Measurements from ENCODE around the gene TRIML2.

Gene TRIML2

GRCh38 chr4:188107931-188108843 is 1.2 kb downstream of the TRIML2 start:
- Histone ChIP-seq H3K27ac (ENCODE audit: insufficient read depth, low read depth, low read length, poor library complexity, severe bottlenecking) (no peak overlapping the region), H3K36me3 (ENCODE audit: control insufficient read depth, insufficient read depth, low read length) (no peaks in the 10 kb centered on the region), H3K4me3 (ENCODE audit: insufficient read depth, low read depth, low read length) (no peak overlapping the region), H3K27me3 (ENCODE audit: control insufficient read depth, insufficient read depth, low read length, poor library complexity, severe bottlenecking) (no peaks in the 10 kb centered on the region), H3K9me3 (ENCODE audit: control insufficient read depth, low read length) (no peaks in the 10 kb centered on the region), H3K4me1 (ENCODE audit: control insufficient read depth, insufficient read depth, low read length) (peaks cover 14% of the 10 kb centered on the region)
- WGBS, 2 experiments, result 9 to 12% methylated on average over 10 of the region's 10 CpGs

- Histone ChIP-seq H3K4me3 (ENCODE audit: insufficient read depth, low read depth, low read length) (no peak overlapping the region), H3K27me3 (ENCODE audit: control insufficient read depth, insufficient read depth, low read length, poor library complexity, severe bottlenecking) (no peaks in the 10 kb centered on the region), H3K27ac (ENCODE audit: insufficient read depth, low read depth, low read length, poor library complexity, severe bottlenecking) (no peak overlapping the region), H3K36me3 (ENCODE audit: control insufficient read depth, insufficient read depth, low read length) (no peaks in the 10 kb centered on the region), H3K9me3 (ENCODE audit: control insufficient read depth, low read length) (no peaks in the 10 kb centered on the region), H3K4me1 (ENCODE audit: control insufficient read depth, insufficient read depth, low read length) (peaks cover 14% of the 10 kb centered on the region)
- 96 to 97% methylated on average over 40 of the region's 40 CpGs for WGBS, 2 experiments
These were observed 2.9 kb downstream of the TRIML2 start for GRCh38 chr4:188106454-188106853.

GRCh38 chr4:188092824-188093223 is 16.6 kb downstream of the TRIML2 start:
- H3K27me3 ChIP-seq (ENCODE audit: control insufficient read depth, insufficient read depth, low read length, poor library complexity, severe bottlenecking), result no peaks in the 10 kb centered on the region
- 91 to 95% methylated on average over 3 of the region's 3 CpGs for WGBS, 2 experiments
- H3K36me3 ChIP-seq (ENCODE audit: control insufficient read depth, insufficient read depth, low read length), result no peaks in the 10 kb centered on the region
- no peak overlapping the region for H3K27ac ChIP-seq (ENCODE audit: insufficient read depth, low read depth, low read length, poor library complexity, severe bottlenecking)
- H3K9me3 ChIP-seq (ENCODE audit: control insufficient read depth, low read length), result no peaks in the 10 kb centered on the region
- H3K4me1 ChIP-seq (ENCODE audit: control insufficient read depth, insufficient read depth, low read length), result no peaks in the 10 kb centered on the region
- no peak overlapping the region for H3K4me3 ChIP-seq (ENCODE audit: insufficient read depth, low read depth, low read length)

GRCh38 chr4:188086858-188087257 is 22.5 kb downstream of the TRIML2 start:
- H3K27me3 ChIP-seq (ENCODE audit: control insufficient read depth, insufficient read depth, low read length, poor library complexity, severe bottlenecking), result no peaks in the 10 kb centered on the region
- H3K36me3 ChIP-seq (ENCODE audit: control insufficient read depth, insufficient read depth, low read length), result no peaks in the 10 kb centered on the region
- no peak overlapping the region for H3K27ac ChIP-seq (ENCODE audit: insufficient read depth, low read depth, low read length, poor library complexity, severe bottlenecking)
- H3K4me1 ChIP-seq (ENCODE audit: control insufficient read depth, insufficient read depth, low read length), result no peaks in the 10 kb centered on the region
- H3K4me3 ChIP-seq (ENCODE audit: insufficient read depth, low read depth, low read length), result no peak overlapping the region
- no peaks in the 10 kb centered on the region for H3K9me3 ChIP-seq (ENCODE audit: control insufficient read depth, low read length)
- WGBS, 2 experiments, result 94 to 95% methylated on average over 6 of the region's 6 CpGs

- no peaks in the 10 kb centered on the region for H3K9me3 ChIP-seq (ENCODE audit: control insufficient read depth, low read length)
- H3K4me1 ChIP-seq (ENCODE audit: control insufficient read depth, insufficient read depth, low read length), result no peaks in the 10 kb centered on the region
- WGBS, 2 experiments, result 85 to 87% methylated on average over 3 of the region's 3 CpGs
- no peaks in the 10 kb centered on the region for H3K36me3 ChIP-seq (ENCODE audit: control insufficient read depth, insufficient read depth, low read length)
- H3K27ac ChIP-seq (ENCODE audit: insufficient read depth, low read depth, low read length, poor library complexity, severe bottlenecking), result no peak overlapping the region
- no peak overlapping the region for H3K4me3 ChIP-seq (ENCODE audit: insufficient read depth, low read depth, low read length)
- H3K27me3 ChIP-seq (ENCODE audit: control insufficient read depth, insufficient read depth, low read length, poor library complexity, severe bottlenecking), result no peaks in the 10 kb centered on the region
These were observed 26.6 kb downstream of the TRIML2 start for GRCh38 chr4:188082796-188083195.

GRCh38 chr4:188078116-188078515 is 31.3 kb downstream of the TRIML2 start:
- Histone ChIP-seq H3K27ac (ENCODE audit: insufficient read depth, low read depth, low read length, poor library complexity, severe bottlenecking) (no peak overlapping the region), H3K27me3 (ENCODE audit: control insufficient read depth, insufficient read depth, low read length, poor library complexity, severe bottlenecking) (no peaks in the 10 kb centered on the region), H3K4me3 (ENCODE audit: insufficient read depth, low read depth, low read length) (no peak overlapping the region), H3K9me3 (ENCODE audit: control insufficient read depth, low read length) (no peaks in the 10 kb centered on the region), H3K36me3 (ENCODE audit: control insufficient read depth, insufficient read depth, low read length) (no peaks in the 10 kb centered on the region), H3K4me1 (ENCODE audit: control insufficient read depth, insufficient read depth, low read length) (no peaks in the 10 kb centered on the region)
- WGBS, 2 experiments, result 83 to 89% methylated on average over 1 of the region's 1 CpG

- Histone ChIP-seq H3K9me3 (ENCODE audit: control insufficient read depth, low read length) (no peaks in the 10 kb centered on the region), H3K27me3 (ENCODE audit: control insufficient read depth, insufficient read depth, low read length, poor library complexity, severe bottlenecking) (no peaks in the 10 kb centered on the region), H3K27ac (ENCODE audit: insufficient read depth, low read depth, low read length, poor library complexity, severe bottlenecking) (no peak overlapping the region), H3K36me3 (ENCODE audit: control insufficient read depth, insufficient read depth, low read length) (no peaks in the 10 kb centered on the region), H3K4me3 (ENCODE audit: insufficient read depth, low read depth, low read length) (no peak overlapping the region), H3K4me1 (ENCODE audit: control insufficient read depth, insufficient read depth, low read length) (no peaks in the 10 kb centered on the region)
- WGBS, 2 experiments, result 93 to 95% methylated on average over 12 of the region's 12 CpGs
These were observed 33.2 kb downstream of the TRIML2 start for GRCh38 chr4:188076169-188076568.

- no peaks in the 10 kb centered on the region for H3K36me3 ChIP-seq (ENCODE audit: control insufficient read depth, insufficient read depth, low read length)
- H3K27me3 ChIP-seq (ENCODE audit: control insufficient read depth, insufficient read depth, low read length, poor library complexity, severe bottlenecking), result no peaks in the 10 kb centered on the region
- 95 to 97% methylated on average over 14 of the region's 14 CpGs for WGBS, 2 experiments
- H3K4me3 ChIP-seq (ENCODE audit: insufficient read depth, low read depth, low read length), result no peak overlapping the region
- no peaks in the 10 kb centered on the region for H3K4me1 ChIP-seq (ENCODE audit: control insufficient read depth, insufficient read depth, low read length)
- no peaks in the 10 kb centered on the region for H3K9me3 ChIP-seq (ENCODE audit: control insufficient read depth, low read length)
- no peak overlapping the region for H3K27ac ChIP-seq (ENCODE audit: insufficient read depth, low read depth, low read length, poor library complexity, severe bottlenecking)
These were observed 48.3 kb downstream of the TRIML2 start for GRCh38 chr4:188061083-188061482.

GRCh38 chr4:188053302-188053701 is 56.1 kb downstream of the TRIML2 start:
- Histone ChIP-seq H3K4me3 (ENCODE audit: insufficient read depth, low read depth, low read length) (no peak overlapping the region), H3K9me3 (ENCODE audit: control insufficient read depth, low read length) (no peaks in the 10 kb centered on the region), H3K27me3 (ENCODE audit: control insufficient read depth, insufficient read depth, low read length, poor library complexity, severe bottlenecking) (no peaks in the 10 kb centered on the region), H3K36me3 (ENCODE audit: control insufficient read depth, insufficient read depth, low read length) (no peaks in the 10 kb centered on the region), H3K27ac (ENCODE audit: insufficient read depth, low read depth, low read length, poor library complexity, severe bottlenecking) (no peak overlapping the region), H3K4me1 (ENCODE audit: control insufficient read depth, insufficient read depth, low read length) (no peaks in the 10 kb centered on the region)
- WGBS, 2 experiments, result 91 to 95% methylated on average over 9 of the region's 9 CpGs

- no peak overlapping the region for H3K4me3 ChIP-seq (ENCODE audit: insufficient read depth, low read depth, low read length)
- no peaks in the 10 kb centered on the region for H3K9me3 ChIP-seq (ENCODE audit: control insufficient read depth, low read length)
- H3K4me1 ChIP-seq (ENCODE audit: control insufficient read depth, insufficient read depth, low read length), result no peaks in the 10 kb centered on the region
- no peaks in the 10 kb centered on the region for H3K27me3 ChIP-seq (ENCODE audit: control insufficient read depth, insufficient read depth, low read length, poor library complexity, severe bottlenecking)
- no peaks in the 10 kb centered on the region for H3K36me3 ChIP-seq (ENCODE audit: control insufficient read depth, insufficient read depth, low read length)
- WGBS, 2 experiments, result 78 to 88% methylated on average over 2 to 3 of the region's 3 CpGs
- no peak overlapping the region for H3K27ac ChIP-seq (ENCODE audit: insufficient read depth, low read depth, low read length, poor library complexity, severe bottlenecking)
These were observed 62.7 kb downstream of the TRIML2 start for GRCh38 chr4:188046657-188047056.

All from ectodermal cell (in vitro differentiated cells).